Glutamatergic neuron (in vitro differentiated cells): ENCODE measurements around the gene OR6C70. TPM values are rescaled to one million over a fixed set of nuclear protein-coding genes. Genes with fewer than 3 reads are reported as not detected.
"Not testable (repeated sequence)": the region's sequence is repeated elsewhere in the genome, so short reads cannot be mapped to it uniquely, and the experiment has no call there.

Experiments used
- DNase-seq: peaks from one replicate; pipeline ENCODE4 v3.0.0; 2022
- H3K27ac Mint-ChIP-seq: one replicate; pipeline ENCODE4 v1.8.0; 2020; ENCODE audit warnings: mild to moderate bottlenecking, mixed read lengths, inconsistent platforms; ENCODE audit not compliant: unreplicated experiment
- H3K27me3 Mint-ChIP-seq: one replicate; pipeline ENCODE4 v1.8.0; 2020; ENCODE audit warnings: mild to moderate bottlenecking, moderate library complexity, mixed read lengths, inconsistent platforms; ENCODE audit not compliant: unreplicated experiment
- H3K36me3 Mint-ChIP-seq: one replicate; pipeline ENCODE4 v1.8.0; 2020; ENCODE audit warnings: mild to moderate bottlenecking, mixed read lengths, inconsistent platforms; ENCODE audit not compliant: unreplicated experiment
- H3K4me1 Mint-ChIP-seq: one replicate; pipeline ENCODE4 v1.8.0; 2020; ENCODE audit warnings: mild to moderate bottlenecking, low read depth, mixed read lengths, inconsistent platforms; ENCODE audit not compliant: unreplicated experiment
- H3K4me3 Mint-ChIP-seq: one replicate; pipeline ENCODE4 v1.8.0; 2020; ENCODE audit warnings: mild to moderate bottlenecking, mixed read lengths, inconsistent platforms; ENCODE audit not compliant: unreplicated experiment
- H3K9me3 Mint-ChIP-seq: one replicate; pipeline ENCODE4 v1.8.0; 2020; ENCODE audit warnings: mild to moderate bottlenecking, moderate library complexity, mixed read lengths, inconsistent platforms; ENCODE audit not compliant: unreplicated experiment
- CTCF ChIP-seq: fragments of 200-600 bp; sonication (generic); IDR thresholded peaks from one replicate; pipeline ENCODE4 v1.5.0; 2021; ENCODE audit not compliant: partially characterized antibody, unreplicated experiment
- total RNA-seq: library from RNA; stranded (reverse); fragmentation: NEBNext Ultra II Directional; extraction: Animal tissue kit (Norgen Biotek cat#: 25700); gene quantifications from one replicate; pipeline ENCODE4 v1.2.1, GENCODE V29; 2021; ENCODE audit not compliant: unreplicated experiment

The OR6C70 gene
- total RNA-seq, 1 donor from 2014 or later, result not detected

DNA sequence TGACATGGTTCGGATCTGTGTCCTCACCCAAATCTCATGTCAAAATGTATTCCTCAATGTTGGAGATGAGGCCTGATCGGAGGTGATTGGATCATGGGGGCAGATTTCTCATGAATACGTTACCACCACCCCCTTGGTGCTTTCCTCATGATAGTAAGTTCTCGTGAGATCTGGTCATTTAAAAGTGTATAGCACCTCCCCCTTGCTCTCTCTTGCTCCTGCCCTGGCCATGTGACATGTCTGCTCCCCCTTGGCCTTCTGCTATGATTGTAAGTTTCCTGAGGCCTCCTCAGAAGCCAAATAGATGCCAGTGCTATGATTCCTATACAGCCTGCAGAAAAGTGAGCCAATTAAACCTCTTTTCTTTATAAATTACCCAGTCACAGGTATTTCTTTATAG is 29.3 kb upstream of the OR6C70 start:
- H3K27ac Mint-ChIP-seq, result no peak overlapping the region

GRCh38 chr12:55495490-55495889 is 25.6 kb upstream of the OR6C70 start:
- no peak for DNase-seq
- Mint-ChIP-seq H3K9me3 (no peaks in the 10 kb centered on the region), H3K27me3 (no peaks in the 10 kb centered on the region), H3K27ac (no peak overlapping the region), H3K4me3 (no peak overlapping the region), H3K4me1 (no peaks in the 10 kb centered on the region), H3K36me3 (no peaks in the 10 kb centered on the region)
- TF ChIP-seq CTCF, result no peak

More for the DNA sequence above, 29.3 kb upstream of the OR6C70 start:
- Mint-ChIP-seq H3K36me3 (no peaks in the 10 kb centered on the region), H3K9me3 (no peaks in the 10 kb centered on the region), H3K4me1 (no peaks in the 10 kb centered on the region), H3K27me3 (no peaks in the 10 kb centered on the region), H3K4me3 (no peak overlapping the region)
- DNase-seq, result no peak
- TF ChIP-seq CTCF, result no peak

- Mint-ChIP-seq H3K36me3 (no peaks in the 10 kb centered on the region), H3K4me3 (no peak within 1 kb of the TSS), H3K9me3 (no peaks in the 10 kb centered on the region), H3K27ac (no peak within 1 kb of the TSS), H3K27me3 (no peaks in the 10 kb centered on the region), H3K4me1 (no peaks in the 10 kb centered on the region)
- no peak for TF ChIP-seq CTCF
- DNase-seq, result no peak
These were observed 22.1 kb upstream of the OR6C70 start, which contains the start of gene OR6C68 for GRCh38 chr12:55492078-55492477. OR6C68 (plus strand) TSS chr12:55492378; CDS start chr12:55492378, 0 bp downstream.

DNA sequence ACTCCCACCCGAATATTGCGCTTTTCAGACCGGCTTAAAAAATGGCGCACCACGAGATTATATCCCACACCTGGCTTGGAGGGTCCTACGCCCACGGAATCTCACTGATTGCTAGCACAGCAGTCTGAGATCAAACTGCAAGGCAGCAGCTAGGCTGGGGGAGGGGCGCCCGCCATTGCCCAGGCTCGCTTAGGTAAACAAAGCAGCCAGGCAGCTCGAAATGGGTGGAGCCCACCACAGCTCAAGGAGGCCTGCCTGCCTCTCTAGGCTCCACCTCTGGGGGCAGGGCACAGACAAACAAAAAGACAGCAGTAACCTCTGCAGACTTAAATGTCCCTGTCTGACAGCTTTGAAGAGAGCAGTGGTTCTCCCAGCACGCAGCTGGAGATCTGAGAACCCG is 14.3 kb upstream of the OR6C70 start:
- not testable (repeated sequence) for H3K4me1 Mint-ChIP-seq, H3K9me3 Mint-ChIP-seq, H3K36me3 Mint-ChIP-seq, H3K4me3 Mint-ChIP-seq, DNase-seq, H3K27ac Mint-ChIP-seq, H3K27me3 Mint-ChIP-seq

DNA sequence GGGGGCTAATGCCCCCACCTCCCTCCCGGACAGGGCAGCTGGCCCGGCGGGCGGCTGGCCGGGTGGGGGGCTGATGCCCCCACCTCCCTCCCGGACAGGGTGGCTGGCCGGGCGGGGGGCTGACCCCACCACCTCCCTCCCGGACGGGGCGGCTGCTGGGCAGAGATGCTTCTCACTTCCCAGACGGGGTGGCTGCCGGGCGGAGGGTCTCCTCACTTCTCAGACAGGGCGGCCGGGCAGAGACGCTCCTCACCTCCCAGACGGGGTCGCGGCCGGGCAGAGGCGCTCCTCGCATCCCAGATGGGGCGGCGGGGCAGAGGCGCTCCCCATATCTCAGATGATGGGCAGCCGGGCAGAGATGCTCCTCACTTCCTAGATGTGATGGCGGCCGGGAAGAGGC is 9.2 kb upstream of the OR6C70 start:
- not testable (repeated sequence) for H3K4me3 Mint-ChIP-seq

GRCh38 chr12:55472264-55472663 is 2.3 kb upstream of the OR6C70 start:
- H3K27ac Mint-ChIP-seq, result no peak overlapping the region
- no peaks in the 10 kb centered on the region for H3K36me3 Mint-ChIP-seq
- no peaks in the 10 kb centered on the region for H3K9me3 Mint-ChIP-seq
- H3K27me3 Mint-ChIP-seq, result no peaks in the 10 kb centered on the region
- no peaks in the 10 kb centered on the region for H3K4me1 Mint-ChIP-seq
- no peak for DNase-seq
- no peak for TF ChIP-seq CTCF
- no peak overlapping the region for H3K4me3 Mint-ChIP-seq

More for the DNA sequence above, 9.2 kb upstream of the OR6C70 start:
- not testable (repeated sequence) for H3K36me3 Mint-ChIP-seq, H3K9me3 Mint-ChIP-seq, H3K27me3 Mint-ChIP-seq, H3K27ac Mint-ChIP-seq, DNase-seq, H3K4me1 Mint-ChIP-seq
